ENCODE results near the gene CLCN5. TPM values are rescaled to one million over a fixed set of nuclear protein-coding genes. Genes with fewer than 3 reads are reported as not detected.

The CLCN5 gene
- total and polyA plus RNA-seq, 10 of the 15 experiments (the other 5 are each of a cell fraction or from before 2014, with no cell fraction given), result 0.33 to 3.8 (median 2.6) TPM

DNA sequence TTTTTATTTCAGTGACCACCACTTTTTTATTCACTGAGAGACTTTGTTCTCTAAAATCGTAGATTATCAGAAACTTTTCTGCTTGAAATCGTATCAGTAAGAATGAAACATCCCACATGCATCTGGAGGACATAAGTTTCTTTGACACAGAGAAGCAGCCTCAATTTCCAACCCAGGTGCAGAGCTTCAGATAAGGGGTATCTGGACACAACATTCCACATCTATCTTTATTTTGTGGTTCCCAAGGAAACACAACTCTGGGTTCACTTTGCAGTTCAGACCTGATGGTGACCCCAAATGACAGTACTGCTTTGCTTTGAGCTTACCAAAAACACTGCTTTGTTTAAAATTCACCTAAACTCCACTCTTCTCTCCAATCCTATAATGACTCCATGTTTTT lies 1.3 kb upstream of the CLCN5 start:
- Histone ChIP-seq H3K79me2 (ENCODE audit: control insufficient read depth, insufficient read depth, low read length) (no peaks in the 10 kb centered on the region), H3K4me1 (ENCODE audit: control insufficient read depth, insufficient read depth, low read length) (no peaks in the 10 kb centered on the region), H3K9me3 (replicated peaks; ENCODE audit: control insufficient read depth, insufficient read depth, low read length) (no peaks in the 10 kb centered on the region), H4K20me1 (ENCODE audit: control insufficient read depth, insufficient read depth) (no peaks in the 10 kb centered on the region), H3K9ac (ENCODE audit: control insufficient read depth, insufficient read depth, low read length) (no peak overlapping the region), H3K27ac (ENCODE audit: control insufficient read depth, insufficient read depth) (no peak overlapping the region), H3K4me3 (no peak overlapping the region), H3K36me3 (ENCODE audit: control insufficient read depth in 2 of 2, insufficient read depth in 2 of 2, low read length in 1 of 2) (no peaks in the 10 kb centered on the region), H3K4me2 (ENCODE audit: control insufficient read depth, insufficient read depth) (no peak overlapping the region), H2AFZ (ENCODE audit: control insufficient read depth, low read depth, low read length) (no peak overlapping the region), H3K27me3 (replicated peaks in 1 of 2; ENCODE audit: control insufficient read depth in 2 of 2, insufficient read depth in 2 of 2, low read length in 1 of 2) (no peaks in the 10 kb centered on the region)
- no TSS peak for BruUV-seq (replicated peaks)
- intact Hi-C loops (cut with micrococcal nuclease; ENCODE audit: unreplicated experiment) (no loop called here), in situ Hi-C loops (cut with MboI) (no loop called here)
- FAIRE-seq (no peak), ATAC-seq (no peak), DNase-seq (ENCODE audit: low read depth, low spot score) (no peak)
- SMC1A ChIA-PET (ENCODE audit: uncharacterized antibody, unreplicated experiment), result interaction anchor here (1.0 to 1.8 kb wide), 3 partner anchors 37 to 46 kb away, joined by 3 to 4 read pairs (median 4); no protein-coding TSS in a partner anchor
- 83% methylated on average over 2 of the region's 2 CpGs for WGBS (ENCODE audit: insufficient coverage, insufficient replicate concordance, low lambda C conversion rate, missing lambda C conversion rate)
- POLR2A ChIA-PET, result no interaction called here
- RAD21 ChIA-PET (ENCODE audit: unreplicated experiment), result interaction anchor here (1.2 to 1.7 kb wide), 3 partner anchors 37 to 284 kb away, joined by 3 to 6 read pairs (median 5); partner anchors contain the start of gene CCNB3
- CTCF ChIA-PET, result interaction anchor here (0.8 to 7.7 kb wide), 11 partner anchors 12 to 155 kb away, joined by 3 to 72 read pairs (median 8); partner anchors contain the start of gene USP27X
- TF ChIP-seq, protein P1, sequence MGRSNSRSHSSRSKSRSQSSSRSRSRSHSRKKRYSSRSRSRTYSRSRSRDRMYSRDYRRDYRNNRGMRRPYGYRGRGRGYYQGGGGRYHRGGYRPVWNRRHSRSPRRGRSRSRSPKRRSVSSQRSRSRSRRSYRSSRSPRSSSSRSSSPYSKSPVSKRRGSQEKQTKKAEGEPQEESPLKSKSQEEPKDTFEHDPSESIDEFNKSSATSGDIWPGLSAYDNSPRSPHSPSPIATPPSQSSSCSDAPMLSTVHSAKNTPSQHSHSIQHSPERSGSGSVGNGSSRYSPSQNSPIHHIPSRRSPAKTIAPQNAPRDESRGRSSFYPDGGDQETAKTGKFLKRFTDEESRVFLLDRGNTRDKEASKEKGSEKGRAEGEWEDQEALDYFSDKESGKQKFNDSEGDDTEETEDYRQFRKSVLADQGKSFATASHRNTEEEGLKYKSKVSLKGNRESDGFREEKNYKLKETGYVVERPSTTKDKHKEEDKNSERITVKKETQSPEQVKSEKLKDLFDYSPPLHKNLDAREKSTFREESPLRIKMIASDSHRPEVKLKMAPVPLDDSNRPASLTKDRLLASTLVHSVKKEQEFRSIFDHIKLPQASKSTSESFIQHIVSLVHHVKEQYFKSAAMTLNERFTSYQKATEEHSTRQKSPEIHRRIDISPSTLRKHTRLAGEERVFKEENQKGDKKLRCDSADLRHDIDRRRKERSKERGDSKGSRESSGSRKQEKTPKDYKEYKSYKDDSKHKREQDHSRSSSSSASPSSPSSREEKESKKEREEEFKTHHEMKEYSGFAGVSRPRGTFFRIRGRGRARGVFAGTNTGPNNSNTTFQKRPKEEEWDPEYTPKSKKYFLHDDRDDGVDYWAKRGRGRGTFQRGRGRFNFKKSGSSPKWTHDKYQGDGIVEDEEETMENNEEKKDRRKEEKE (IDR thresholded peaks at IDR 0.05), result no peak
- TF ChIP-seq SP1 (IDR thresholded peaks at IDR 0.05; ENCODE audit: low read depth, low read length), result no peak
- no peak for TF ChIP-seq E4F1 (IDR thresholded peaks at IDR 0.05; ENCODE audit: borderline replicate concordance, partially characterized antibody)
- TF ChIP-seq, protein P2, sequence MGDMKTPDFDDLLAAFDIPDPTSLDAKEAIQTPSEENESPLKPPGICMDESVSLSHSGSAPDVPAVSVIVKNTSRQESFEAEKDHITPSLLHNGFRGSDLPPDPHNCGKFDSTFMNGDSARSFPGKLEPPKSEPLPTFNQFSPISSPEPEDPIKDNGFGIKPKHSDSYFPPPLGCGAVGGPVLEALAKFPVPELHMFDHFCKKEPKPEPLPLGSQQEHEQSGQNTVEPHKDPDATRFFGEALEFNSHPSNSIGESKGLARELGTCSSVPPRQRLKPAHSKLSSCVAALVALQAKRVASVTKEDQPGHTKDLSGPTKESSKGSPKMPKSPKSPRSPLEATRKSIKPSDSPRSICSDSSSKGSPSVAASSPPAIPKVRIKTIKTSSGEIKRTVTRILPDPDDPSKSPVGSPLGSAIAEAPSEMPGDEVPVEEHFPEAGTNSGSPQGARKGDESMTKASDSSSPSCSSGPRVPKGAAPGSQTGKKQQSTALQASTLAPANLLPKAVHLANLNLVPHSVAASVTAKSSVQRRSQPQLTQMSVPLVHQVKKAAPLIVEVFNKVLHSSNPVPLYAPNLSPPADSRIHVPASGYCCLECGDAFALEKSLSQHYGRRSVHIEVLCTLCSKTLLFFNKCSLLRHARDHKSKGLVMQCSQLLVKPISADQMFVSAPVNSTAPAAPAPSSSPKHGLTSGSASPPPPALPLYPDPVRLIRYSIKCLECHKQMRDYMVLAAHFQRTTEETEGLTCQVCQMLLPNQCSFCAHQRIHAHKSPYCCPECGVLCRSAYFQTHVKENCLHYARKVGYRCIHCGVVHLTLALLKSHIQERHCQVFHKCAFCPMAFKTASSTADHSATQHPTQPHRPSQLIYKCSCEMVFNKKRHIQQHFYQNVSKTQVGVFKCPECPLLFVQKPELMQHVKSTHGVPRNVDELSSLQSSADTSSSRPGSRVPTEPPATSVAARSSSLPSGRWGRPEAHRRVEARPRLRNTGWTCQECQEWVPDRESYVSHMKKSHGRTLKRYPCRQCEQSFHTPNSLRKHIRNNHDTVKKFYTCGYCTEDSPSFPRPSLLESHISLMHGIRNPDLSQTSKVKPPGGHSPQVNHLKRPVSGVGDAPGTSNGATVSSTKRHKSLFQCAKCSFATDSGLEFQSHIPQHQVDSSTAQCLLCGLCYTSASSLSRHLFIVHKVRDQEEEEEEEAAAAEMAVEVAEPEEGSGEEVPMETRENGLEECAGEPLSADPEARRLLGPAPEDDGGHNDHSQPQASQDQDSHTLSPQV (IDR thresholded peaks at IDR 0.05), result no peak
- no peak for TF ChIP-seq HDGF (IDR thresholded peaks at IDR 0.05)
- TF ChIP-seq SRF (IDR thresholded peaks at IDR 0.05; ENCODE audit: low read depth in 2 of 2, low read length in 2 of 2), result no peak
- no peak for TF ChIP-seq ESRRA (IDR thresholded peaks at IDR 0.05; ENCODE audit: low read length)
- TF ChIP-seq, protein P3, sequence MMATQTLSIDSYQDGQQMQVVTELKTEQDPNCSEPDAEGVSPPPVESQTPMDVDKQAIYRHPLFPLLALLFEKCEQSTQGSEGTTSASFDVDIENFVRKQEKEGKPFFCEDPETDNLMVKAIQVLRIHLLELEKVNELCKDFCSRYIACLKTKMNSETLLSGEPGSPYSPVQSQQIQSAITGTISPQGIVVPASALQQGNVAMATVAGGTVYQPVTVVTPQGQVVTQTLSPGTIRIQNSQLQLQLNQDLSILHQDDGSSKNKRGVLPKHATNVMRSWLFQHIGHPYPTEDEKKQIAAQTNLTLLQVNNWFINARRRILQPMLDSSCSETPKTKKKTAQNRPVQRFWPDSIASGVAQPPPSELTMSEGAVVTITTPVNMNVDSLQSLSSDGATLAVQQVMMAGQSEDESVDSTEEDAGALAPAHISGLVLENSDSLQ (IDR thresholded peaks at IDR 0.05), result no peak
- TF ChIP-seq MEF2B (IDR thresholded peaks at IDR 0.05; ENCODE audit: partially characterized antibody, poor library complexity, severe bottlenecking), result no peak
